ENCODE results near the gene ATOX1.

DNA sequence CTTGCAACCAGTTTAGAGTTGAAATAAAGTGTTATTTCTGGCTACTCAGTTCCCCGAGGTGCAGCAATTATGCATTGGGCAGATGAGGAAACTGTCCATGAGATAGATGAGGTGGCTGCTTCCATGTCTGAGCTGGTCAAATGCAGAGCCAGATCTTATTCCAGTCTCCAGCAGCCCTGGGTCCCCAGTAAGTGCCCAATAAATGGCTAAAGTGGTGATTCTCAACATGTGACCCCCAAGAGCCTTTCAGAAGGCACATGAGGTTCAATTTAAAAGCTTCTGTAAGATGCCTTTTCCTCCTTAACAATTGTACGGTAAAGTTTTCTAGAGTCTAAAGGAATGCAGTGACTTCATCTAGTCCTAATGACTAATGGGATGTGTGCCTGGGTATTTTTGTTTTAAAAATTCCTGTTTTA lies 17.5 kb downstream of the ATOX1 start:
- no peak for TF ChIP-seq POLR2A (IDR thresholded peaks at IDR 0.05)
- TF ChIP-seq, protein P1, sequence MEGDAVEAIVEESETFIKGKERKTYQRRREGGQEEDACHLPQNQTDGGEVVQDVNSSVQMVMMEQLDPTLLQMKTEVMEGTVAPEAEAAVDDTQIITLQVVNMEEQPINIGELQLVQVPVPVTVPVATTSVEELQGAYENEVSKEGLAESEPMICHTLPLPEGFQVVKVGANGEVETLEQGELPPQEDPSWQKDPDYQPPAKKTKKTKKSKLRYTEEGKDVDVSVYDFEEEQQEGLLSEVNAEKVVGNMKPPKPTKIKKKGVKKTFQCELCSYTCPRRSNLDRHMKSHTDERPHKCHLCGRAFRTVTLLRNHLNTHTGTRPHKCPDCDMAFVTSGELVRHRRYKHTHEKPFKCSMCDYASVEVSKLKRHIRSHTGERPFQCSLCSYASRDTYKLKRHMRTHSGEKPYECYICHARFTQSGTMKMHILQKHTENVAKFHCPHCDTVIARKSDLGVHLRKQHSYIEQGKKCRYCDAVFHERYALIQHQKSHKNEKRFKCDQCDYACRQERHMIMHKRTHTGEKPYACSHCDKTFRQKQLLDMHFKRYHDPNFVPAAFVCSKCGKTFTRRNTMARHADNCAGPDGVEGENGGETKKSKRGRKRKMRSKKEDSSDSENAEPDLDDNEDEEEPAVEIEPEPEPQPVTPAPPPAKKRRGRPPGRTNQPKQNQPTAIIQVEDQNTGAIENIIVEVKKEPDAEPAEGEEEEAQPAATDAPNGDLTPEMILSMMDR (IDR thresholded peaks at IDR 0.05), result no peak
